GM18505 (cell line): ENCODE data around the gene TRIM52.

Experiments used
- ATAC-seq: cut with Tn5 transposase; IDR thresholded peaks from one replicate; pipeline ENCODE4 v1.9.1; 2021; ENCODE audit not compliant: unreplicated experiment
- POLR2A ChIP-seq: IDR thresholded peaks from 4 replicates; pipeline ENCODE4 v1.6.1; 2011; ENCODE audit warnings: borderline replicate concordance; ENCODE audit not compliant: insufficient read depth, insufficient read length; ENCODE audit errors: extremely low read depth

TRIM52 gene

DNA sequence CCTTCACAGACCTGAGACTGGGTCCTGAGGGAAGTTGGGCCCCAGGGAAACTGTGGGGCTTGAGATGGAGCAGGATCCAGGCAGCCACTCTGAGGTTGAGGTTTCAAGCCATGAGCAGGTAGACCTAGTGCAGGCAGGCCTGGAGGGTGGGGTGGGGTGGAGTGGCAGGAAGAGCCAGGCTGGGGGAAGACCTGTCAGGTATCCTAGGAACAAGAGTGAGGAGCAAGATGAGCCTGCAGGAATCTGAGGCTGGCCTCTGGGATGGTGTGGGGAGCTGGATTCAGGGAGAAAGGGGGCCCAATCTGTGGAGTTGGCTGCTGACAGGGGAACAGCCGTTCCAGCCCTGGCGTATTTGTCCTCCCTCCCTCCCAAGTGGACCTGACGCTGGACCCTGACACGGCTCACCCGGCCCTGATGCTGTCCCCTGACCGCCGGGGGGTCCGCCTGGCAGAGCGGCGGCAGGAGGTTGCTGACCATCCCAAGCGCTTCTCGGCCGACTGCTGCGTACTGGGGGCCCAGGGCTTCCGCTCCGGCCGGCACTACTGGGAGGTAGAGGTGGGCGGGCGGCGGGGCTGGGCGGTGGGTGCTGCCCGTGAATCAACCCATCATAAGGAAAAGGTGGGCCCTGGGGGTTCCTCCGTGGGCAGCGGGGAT lies 27.0 kb downstream of the TRIM52 start:
- TF ChIP-seq POLR2A, result peak; percentile 12
- no peak for ATAC-seq

GRCh38 chr5:181233088-181233800 lies 27.7 kb downstream of the TRIM52 start:
- ATAC-seq, result no peak
- TF ChIP-seq POLR2A, result peak; percentile 3

GRCh38 chr5:181232593-181232992 lies 28.4 kb downstream of the TRIM52 start:
- TF ChIP-seq POLR2A, result peak; percentile 8
- ATAC-seq, result no peak

GRCh38 chr5:181231432-181231831 lies 29.5 kb downstream of the TRIM52 start:
- TF ChIP-seq POLR2A, result no peak

GRCh38 chr5:181230551-181230950 lies 30.4 kb downstream of the TRIM52 start:
- no peak for ATAC-seq
- no peak for TF ChIP-seq POLR2A

More at GRCh38 chr5:181231432-181231831, 29.5 kb downstream of the TRIM52 start:
- ATAC-seq, result no peak

DNA sequence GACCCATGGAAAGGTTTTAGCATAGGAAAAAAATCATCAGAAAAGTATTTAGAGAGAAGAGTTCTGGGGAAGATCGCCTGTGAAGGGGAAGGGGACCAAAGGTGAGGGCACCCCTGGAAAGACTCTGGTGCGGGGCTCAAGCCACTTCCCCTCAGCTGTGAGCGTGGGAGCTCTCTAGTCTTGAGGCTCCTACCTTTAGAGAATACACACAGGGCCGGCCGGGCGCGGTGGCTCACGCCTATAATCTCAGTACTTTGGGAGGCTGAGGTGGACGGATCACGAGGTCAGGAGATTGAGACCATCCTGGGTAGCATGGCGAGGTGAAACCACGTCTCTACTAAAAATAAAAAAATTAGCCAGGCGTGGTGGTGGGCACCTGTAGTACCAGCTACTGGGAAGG lies 30.9 kb downstream of the TRIM52 start:
- no peak for TF ChIP-seq POLR2A

DNA sequence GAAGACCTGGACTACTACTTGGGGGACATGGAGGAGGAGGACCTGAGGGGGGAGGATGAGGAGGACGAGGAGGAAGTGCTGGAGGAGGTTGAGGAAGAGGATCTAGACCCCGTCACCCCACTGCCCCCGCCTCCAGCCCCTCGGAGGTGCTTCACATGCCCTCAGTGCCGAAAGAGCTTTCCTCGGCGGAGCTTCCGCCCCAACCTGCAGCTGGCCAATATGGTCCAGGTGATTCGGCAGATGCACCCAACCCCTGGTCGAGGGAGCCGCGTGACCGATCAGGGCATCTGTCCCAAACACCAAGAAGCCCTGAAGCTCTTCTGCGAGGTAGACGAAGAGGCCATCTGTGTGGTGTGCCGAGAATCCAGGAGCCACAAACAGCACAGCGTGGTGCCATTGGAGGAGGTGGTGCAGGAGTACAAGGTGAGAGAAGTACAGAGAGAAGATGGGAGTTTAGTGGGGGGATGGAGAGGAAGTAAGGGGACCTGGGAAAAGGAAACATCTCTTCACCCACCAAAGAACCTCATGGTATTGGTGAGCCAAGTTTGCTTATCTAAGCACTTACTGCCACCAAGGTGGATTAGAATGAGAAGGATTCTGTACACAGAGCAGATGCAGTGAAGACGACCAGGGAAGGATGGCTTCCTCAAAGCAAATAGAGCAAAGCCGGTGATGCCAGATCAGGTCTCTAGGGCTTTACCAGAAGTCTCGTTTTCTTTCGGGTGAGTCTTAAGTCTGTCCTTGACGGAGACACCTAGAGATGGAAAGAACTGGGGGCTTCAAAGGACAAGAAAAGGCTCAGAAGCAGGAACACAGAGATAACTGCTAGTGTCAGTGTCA lies 36.3 kb downstream of the TRIM52 start:
- no peak for ATAC-seq
- TF ChIP-seq POLR2A, result no peak

More for the DNA sequence above, 30.9 kb downstream of the TRIM52 start:
- ATAC-seq, result no peak

DNA sequence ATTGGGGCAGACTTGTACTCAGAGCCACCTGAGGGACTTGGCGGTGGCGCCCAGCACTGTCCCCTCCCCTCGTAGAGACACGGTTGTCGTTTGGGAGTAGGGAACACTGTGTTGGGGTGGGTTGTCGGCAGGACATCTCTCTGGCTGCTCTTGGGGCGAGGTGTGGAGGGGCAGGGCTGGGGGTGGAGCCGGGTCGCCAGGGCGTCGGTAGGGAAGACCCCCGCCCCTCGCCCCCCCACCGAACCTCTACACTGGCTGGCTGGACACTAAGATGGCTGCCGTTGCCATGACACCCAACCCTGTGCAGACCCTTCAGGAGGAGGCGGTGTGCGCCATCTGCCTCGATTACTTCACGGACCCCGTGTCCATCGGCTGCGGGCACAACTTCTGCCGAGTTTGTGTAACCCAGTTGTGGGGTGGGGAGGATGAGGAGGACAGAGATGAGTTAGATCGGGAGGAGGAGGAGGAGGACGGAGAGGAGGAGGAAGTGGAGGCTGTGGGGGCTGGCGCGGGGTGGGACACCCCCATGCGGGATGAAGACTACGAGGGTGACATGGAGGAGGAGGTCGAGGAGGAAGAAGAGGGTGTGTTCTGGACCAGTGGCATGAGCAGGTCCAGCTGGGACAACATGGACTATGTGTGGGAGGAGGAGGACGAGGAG lies 37.1 kb downstream of the TRIM52 start:
- no peak for TF ChIP-seq POLR2A
- no peak for ATAC-seq

DNA sequence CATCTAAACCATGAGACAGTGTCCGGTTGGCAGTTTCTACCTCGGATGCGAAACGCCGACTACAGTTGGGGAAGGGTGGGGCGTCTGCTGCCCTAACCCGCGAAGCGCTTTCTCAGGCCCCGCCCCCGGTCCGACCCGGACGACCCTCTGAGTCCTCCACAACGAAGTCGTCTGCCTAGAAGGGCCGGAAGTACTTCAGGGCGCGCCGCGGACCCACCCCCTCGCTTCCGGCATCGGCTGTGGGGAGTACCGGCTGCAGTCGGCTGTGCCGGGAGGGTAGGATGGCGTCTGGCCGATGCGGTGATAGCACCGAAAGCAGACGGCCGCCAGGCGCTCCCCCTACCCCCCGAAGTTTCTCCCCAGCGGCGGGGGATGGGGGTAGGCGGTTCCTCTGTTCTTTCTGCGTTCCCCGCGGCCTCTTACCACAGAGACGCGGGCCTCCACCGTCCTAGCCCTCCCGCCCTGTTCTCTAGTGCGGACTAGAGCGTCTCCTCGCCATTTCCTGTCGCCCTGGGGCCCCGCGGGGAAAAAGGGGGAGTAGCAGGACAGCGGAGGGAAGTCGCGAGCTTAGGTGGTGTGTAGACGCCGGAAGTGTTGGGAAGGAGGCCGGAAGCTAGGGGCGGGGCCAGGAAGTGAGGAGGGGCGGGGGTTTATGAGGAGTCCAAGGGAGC lies 37.8 kb downstream of the TRIM52 start, which contains the start of gene TRIM41:
Gene TRIM41, plus strand, starts transcription at position 224 of the 671 bp plus-strand sequence. CDS start 719 bp downstream, outside the sequence.
- TF ChIP-seq POLR2A, result peak; percentile 96
- ATAC-seq, result peak; percentile 66

DNA sequence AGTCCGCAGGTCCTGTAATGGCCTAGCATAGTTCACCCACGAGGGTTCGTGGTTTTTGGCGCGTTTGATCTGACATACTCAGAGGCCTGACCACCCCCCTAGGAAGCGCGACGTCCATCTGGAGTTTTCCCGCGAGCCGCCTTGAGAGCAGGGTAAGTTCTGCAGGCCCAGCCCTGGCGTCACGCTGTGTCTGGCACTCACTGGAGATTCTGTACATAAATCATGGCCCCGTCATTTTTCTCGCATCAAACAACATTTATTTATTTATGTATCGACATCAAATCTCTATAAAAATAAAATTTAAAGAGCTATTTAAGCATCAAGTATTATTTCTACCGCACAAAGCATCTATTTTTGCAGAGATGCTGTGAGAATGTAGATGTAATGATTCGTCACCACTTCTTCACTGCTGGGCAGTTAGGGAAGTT lies 38.3 kb downstream of the TRIM52 start:
- TF ChIP-seq POLR2A, result no peak
- ATAC-seq, result peak; percentile 1

DNA sequence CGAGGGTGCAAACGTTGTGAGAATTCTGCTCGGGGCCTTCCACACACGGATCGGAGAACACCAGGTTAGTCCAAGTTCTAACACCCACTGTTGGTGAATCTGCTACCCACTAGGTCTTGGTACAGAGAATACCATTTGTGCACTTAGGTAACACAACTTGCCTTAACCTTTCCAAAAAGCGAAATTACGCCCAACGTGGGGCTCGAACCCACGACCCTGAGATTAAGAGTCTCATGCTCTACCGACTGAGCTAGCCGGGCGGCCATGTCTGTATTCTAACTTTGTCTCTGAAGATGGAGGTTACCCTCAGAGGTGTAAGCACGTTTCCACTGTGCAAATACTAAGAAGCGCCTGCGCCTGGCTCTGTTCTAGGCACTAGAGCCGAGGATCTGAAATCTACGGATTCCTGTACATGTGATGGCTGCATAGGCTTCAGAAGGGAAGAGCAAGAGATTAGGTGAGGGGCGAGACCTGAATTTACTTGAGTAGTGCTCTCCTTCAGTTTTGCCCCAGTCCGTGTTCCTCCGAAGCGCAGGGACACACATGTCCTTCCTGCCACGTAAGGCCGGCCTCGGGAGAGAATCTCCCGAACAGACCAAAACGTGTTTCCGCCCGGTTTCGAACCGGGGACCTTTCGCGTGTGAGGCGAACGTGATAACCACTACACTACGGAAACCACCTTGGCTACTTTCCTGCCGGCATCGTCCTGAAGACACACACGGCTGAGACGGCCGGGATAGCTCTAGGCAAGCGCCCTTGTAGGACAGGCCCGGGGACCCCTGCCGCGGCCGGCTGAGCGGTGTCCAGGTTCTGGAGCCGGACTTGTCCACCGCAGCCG lies 38.9 kb downstream of the TRIM52 start:
- peak; percentile 47 for TF ChIP-seq POLR2A
- peak; percentile 21 for ATAC-seq
